ENCODE measurements around the gene GMEB2. TPM values are rescaled to one million over a fixed set of nuclear protein-coding genes. Genes with fewer than 3 reads are reported as not detected.

GMEB2 gene
- polyA plus RNA-seq, 1 experiment: 7.4 TPM

DNA sequence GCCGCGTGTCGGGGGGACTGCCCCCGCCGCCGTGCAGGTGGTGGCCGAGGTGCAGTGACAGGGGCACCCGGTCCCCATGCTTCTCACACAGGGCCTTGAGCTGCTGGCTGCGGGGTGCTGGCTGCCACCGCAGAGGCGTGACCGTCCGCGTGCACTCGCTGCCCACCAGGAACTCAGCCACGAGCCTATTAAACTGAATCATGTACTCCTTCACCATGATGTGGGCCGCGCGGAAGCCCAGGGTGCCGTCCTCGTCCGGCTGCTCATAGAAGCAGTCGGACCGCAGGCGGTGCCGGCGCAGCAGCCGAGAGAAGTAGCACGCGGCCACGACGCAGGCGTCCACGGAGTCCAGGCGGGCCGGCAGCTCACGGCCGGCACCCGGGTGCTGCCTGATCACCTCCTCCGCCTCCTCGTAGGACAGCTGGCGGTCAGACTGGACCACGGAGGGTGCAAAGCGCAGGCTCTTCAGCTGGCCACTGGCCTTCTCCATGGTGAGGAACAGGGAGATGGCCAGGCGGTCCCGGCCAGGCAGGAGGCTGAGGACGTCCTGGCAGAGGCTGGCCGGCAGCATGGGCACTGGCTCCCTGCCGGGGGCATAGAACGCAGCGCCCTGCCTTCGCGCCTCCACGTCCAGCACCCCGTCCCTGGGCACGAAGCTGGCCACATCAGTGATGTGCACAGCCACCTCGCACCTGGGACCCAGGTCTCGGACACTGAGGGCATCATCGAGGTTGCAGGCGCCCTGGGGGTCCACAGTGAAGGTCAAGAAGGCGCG is 62.7 kb downstream of the GMEB2 start:
- H3K4me3 ChIP-seq (ENCODE audit: low read depth, low read length): no peak overlapping the region
- H3K27me3 ChIP-seq (ENCODE audit: control insufficient read depth, insufficient read depth, low read length): no peaks in the 10 kb centered on the region
- POLR2A ChIA-PET: no interaction called here
- TF ChIP-seq, protein P1, sequence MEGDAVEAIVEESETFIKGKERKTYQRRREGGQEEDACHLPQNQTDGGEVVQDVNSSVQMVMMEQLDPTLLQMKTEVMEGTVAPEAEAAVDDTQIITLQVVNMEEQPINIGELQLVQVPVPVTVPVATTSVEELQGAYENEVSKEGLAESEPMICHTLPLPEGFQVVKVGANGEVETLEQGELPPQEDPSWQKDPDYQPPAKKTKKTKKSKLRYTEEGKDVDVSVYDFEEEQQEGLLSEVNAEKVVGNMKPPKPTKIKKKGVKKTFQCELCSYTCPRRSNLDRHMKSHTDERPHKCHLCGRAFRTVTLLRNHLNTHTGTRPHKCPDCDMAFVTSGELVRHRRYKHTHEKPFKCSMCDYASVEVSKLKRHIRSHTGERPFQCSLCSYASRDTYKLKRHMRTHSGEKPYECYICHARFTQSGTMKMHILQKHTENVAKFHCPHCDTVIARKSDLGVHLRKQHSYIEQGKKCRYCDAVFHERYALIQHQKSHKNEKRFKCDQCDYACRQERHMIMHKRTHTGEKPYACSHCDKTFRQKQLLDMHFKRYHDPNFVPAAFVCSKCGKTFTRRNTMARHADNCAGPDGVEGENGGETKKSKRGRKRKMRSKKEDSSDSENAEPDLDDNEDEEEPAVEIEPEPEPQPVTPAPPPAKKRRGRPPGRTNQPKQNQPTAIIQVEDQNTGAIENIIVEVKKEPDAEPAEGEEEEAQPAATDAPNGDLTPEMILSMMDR (IDR thresholded peaks at IDR 0.05; ENCODE audit: insufficient read depth, low read depth, low read length): no peak
- no peak for DNase-seq (ENCODE audit: low read depth)
- H3K36me3 ChIP-seq (ENCODE audit: control insufficient read depth, insufficient read depth, low read length): peaks cover 31% of the 10 kb centered on the region
- CTCF ChIA-PET: no interaction called here

DNA sequence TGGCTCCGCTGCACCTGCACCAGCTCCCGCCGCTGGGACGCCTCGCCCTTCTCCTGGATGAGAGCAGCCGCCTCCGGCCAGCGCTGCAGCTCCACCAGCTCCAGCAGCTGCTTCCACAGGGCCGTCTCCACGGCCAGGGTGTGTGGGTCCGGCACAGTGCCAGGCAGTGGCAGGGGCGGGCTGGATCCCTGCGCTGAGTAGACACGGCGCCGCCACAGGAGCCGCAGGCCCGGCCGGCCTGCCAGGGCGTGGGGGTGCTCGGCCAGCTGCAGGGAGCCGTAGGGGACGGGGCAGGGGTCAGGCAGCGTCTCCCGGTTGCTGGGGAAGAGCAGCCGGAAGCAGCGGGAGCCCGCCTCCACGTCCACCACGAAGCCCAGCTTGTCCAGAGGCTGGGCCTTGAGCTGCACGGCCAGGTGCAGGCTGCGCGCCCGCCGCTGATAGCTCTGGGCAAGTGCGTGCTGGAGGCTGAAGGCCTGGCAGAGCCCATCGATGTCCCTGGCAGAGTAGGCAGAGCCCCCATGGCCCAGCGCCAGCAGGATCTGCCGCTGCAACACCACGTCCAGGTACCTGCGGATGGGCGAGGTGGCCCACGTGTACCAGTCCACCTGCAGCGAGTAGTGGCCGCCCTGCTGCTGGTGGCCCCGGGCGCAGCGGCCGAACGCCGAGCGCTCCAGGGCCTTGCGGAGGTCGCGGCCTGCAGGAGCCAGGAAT is 63.5 kb downstream of the GMEB2 start:
- TF ChIP-seq, protein P1 (IDR thresholded peaks at IDR 0.05; ENCODE audit: insufficient read depth, low read depth, low read length): no peak
- Histone ChIP-seq H3K4me3 (ENCODE audit: low read depth, low read length) (no peak overlapping the region), H3K27me3 (ENCODE audit: control insufficient read depth, insufficient read depth, low read length) (no peaks in the 10 kb centered on the region), H3K36me3 (ENCODE audit: control insufficient read depth, insufficient read depth, low read length) (peaks cover 33% of the 10 kb centered on the region)
- DNase-seq (ENCODE audit: low read depth): no peak
- ChIA-PET POLR2A (no interaction called here), CTCF (interaction anchor here (0.6 to 0.8 kb wide), 3 partner anchors 26 to 382 kb away, joined by 3 read pairs; partner anchors contain the start of gene PTK6)

DNA sequence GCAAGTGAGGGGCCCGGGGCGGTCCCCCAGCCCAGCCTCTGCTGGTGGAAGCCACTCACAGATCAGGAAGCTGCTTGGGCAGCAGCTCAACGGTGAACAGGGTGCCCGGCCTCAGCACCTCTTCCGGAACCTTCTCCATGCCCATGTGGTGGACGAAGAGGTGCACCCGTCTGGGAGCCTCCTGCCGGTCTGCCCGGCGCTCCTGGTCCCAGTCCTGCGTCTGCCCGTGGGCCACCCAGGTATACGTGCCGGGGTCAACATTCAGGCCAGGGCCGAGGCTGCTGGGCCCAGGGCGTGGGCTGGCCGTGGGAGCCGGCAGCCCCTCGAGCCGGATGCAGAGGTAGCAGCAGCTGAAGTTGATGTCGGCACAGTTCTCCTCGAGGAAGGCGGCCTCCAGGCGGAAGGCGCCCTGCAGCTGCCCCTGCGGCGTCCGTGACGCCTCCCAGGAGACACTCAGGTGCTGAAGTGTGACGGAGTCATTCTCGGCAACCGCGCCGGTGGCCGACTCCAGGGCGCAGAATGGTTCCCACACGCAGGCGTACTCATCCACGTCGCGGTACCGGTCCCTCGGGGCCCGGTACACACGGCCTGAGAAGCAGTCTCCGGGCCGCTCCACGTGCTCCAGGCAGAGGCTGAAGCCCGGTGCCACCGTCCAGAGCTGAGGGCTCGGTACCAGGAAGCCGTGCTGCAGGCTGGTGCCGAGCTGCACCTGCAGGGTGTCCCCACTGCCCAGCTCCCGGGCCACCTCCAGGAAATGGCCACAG is 64.3 kb downstream of the GMEB2 start:
- TF ChIP-seq, protein P1 (IDR thresholded peaks at IDR 0.05; ENCODE audit: insufficient read depth, low read depth, low read length): no peak
- ChIA-PET CTCF (interaction anchor here (0.6 to 0.8 kb wide), 3 partner anchors 25 to 383 kb away, joined by 3 read pairs; partner anchors contain the start of gene PTK6), POLR2A (no interaction called here)
- Histone ChIP-seq H3K4me3 (ENCODE audit: low read depth, low read length) (no peak overlapping the region), H3K36me3 (ENCODE audit: control insufficient read depth, insufficient read depth, low read length) (peaks cover 33% of the 10 kb centered on the region), H3K27me3 (ENCODE audit: control insufficient read depth, insufficient read depth, low read length) (no peaks in the 10 kb centered on the region)
- DNase-seq (ENCODE audit: low read depth): no peak

DNA sequence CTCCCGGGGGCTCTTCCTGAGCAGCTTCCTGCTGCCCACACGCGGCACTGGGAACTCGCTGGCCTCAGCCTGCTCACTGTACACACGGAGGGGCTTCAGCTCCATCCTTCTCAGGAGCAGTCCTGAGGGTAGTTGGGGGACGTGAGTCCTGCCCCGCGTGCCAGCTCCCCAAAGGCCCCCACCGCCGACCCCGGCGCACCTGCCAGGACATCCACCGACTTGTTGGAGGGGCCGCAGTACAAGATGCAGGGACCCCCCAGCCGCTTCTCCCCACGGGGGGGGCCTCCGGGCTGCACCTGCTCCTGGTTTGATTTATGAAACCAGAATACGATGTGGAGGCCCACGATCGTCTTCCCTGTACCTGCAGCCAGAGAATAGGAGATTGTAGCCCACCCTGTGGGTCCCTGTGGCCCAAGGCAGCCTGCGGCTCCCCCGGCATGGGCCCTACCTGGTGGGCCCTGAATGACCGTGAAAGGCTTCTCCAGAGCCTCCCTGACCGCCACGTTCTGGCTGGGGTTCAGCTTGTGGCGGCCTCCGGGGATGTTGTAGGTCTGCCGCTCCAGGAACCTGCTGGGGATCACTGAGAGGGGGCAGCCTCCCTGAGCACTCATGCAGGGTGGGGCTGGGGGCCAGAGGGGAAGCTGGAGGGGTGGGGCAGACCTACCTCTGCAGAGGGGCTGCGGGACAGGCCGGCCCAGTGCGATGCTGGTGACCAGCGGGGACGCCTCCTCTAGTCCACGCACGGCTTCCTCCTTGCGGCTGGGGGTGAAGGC is 65.1 kb downstream of the GMEB2 start:
- ChIA-PET POLR2A (no interaction called here), CTCF (no interaction called here)
- peaks cover 32% of the 10 kb centered on the region for H3K36me3 ChIP-seq (ENCODE audit: control insufficient read depth, insufficient read depth, low read length)
- no peak overlapping the region for H3K4me3 ChIP-seq (ENCODE audit: low read depth, low read length)
- H3K27me3 ChIP-seq (ENCODE audit: control insufficient read depth, insufficient read depth, low read length): no peaks in the 10 kb centered on the region
- DNase-seq (ENCODE audit: low read depth): no peak
- TF ChIP-seq, protein P1 (IDR thresholded peaks at IDR 0.05; ENCODE audit: insufficient read depth, low read depth, low read length): no peak

All from BJ (cell line).